Measurements from ENCODE around the gene OR2A5. TPM values are rescaled to one million over a fixed set of nuclear protein-coding genes. Genes with fewer than 3 reads are reported as not detected.

OR2A5 gene
- total and polyA plus RNA-seq, 2 of the 4 experiments (the other 2 are of a cell fraction): not detected

GRCh38 chr7:144022169-144022568 lies 26.6 kb upstream of the OR2A5 start:
- H3K4ac ChIP-seq (ENCODE audit: low read depth, low read length): no peak overlapping the region
- no peak overlapping the region for H2BK15ac ChIP-seq (ENCODE audit: low read depth, low read length)
- no peaks in the 10 kb centered on the region for H3K36me3 ChIP-seq (ENCODE audit: control insufficient read depth, insufficient read depth, low read length)
- in situ Hi-C loops (cut with MboI; ENCODE audit: low sequenced_read_pairs) (no loop called here), dilution Hi-C loops (cut with HindIII; ENCODE audit: low sequenced_read_pairs, unreplicated experiment) (no loop called here), intact Hi-C loops (cut with micrococcal nuclease) (no loop called here)
- H3K14ac ChIP-seq (replicated peaks; ENCODE audit: low read depth, low read length): no peak overlapping the region
- CTCF ChIA-PET: no interaction called here
- H2BK120ac ChIP-seq (ENCODE audit: low read depth, low read length): no peak overlapping the region
- no peak overlapping the region for H2AFZ ChIP-seq (replicated peaks; ENCODE audit: low read length, poor library complexity)
- H3K56ac ChIP-seq (ENCODE audit: extremely low read depth, insufficient read depth, low read length): no peak overlapping the region
- H4K20me1 ChIP-seq (ENCODE audit: insufficient read depth, low read length): no peaks in the 10 kb centered on the region
- no peak overlapping the region for H3K23ac ChIP-seq (ENCODE audit: low read depth, low read length)
- TF ChIP-seq, protein P1, sequence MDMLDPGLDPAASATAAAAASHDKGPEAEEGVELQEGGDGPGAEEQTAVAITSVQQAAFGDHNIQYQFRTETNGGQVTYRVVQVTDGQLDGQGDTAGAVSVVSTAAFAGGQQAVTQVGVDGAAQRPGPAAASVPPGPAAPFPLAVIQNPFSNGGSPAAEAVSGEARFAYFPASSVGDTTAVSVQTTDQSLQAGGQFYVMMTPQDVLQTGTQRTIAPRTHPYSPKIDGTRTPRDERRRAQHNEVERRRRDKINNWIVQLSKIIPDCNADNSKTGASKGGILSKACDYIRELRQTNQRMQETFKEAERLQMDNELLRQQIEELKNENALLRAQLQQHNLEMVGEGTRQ (IDR thresholded peaks at IDR 0.05; ENCODE audit: low read depth, low read length): no peak
- TF ChIP-seq MXI1 (IDR thresholded peaks at IDR 0.05; ENCODE audit: borderline replicate concordance, low read depth, low read length): no peak
- no peak for TF ChIP-seq POLR2A (IDR thresholded peaks at IDR 0.05; ENCODE audit: low read depth, low read length)
- no peak for TF ChIP-seq RFX5 (IDR thresholded peaks at IDR 0.05; ENCODE audit: low read depth, low read length)
- TF ChIP-seq CHD1 (IDR thresholded peaks at IDR 0.05; ENCODE audit: low read depth, low read length): no peak
- no peak for TF ChIP-seq RAD21 (IDR thresholded peaks at IDR 0.05; ENCODE audit: low read length)
- no peak for TF ChIP-seq FOS (IDR thresholded peaks at IDR 0.05; ENCODE audit: low read depth, low read length)
- TF ChIP-seq, protein P2, sequence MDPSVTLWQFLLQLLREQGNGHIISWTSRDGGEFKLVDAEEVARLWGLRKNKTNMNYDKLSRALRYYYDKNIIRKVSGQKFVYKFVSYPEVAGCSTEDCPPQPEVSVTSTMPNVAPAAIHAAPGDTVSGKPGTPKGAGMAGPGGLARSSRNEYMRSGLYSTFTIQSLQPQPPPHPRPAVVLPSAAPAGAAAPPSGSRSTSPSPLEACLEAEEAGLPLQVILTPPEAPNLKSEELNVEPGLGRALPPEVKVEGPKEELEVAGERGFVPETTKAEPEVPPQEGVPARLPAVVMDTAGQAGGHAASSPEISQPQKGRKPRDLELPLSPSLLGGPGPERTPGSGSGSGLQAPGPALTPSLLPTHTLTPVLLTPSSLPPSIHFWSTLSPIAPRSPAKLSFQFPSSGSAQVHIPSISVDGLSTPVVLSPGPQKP (IDR thresholded peaks at IDR 0.05; ENCODE audit: borderline replicate concordance, low read depth, low read length): no peak
- TF ChIP-seq CTCF (conservative IDR thresholded peaks at IDR 0.05; ENCODE audit: low read depth, low read length): no peak
- TF ChIP-seq BHLHE40 (IDR thresholded peaks at IDR 0.05; ENCODE audit: low read depth, low read length): no peak
- no peak for TF ChIP-seq RCOR1 (IDR thresholded peaks at IDR 0.05; ENCODE audit: insufficient replicate concordance, low read length)
- no peak for TF ChIP-seq MAZ (IDR thresholded peaks at IDR 0.05; ENCODE audit: borderline replicate concordance, low read depth, low read length)
- no peak for TF ChIP-seq MAFK (IDR thresholded peaks at IDR 0.05; ENCODE audit: low read depth, low read length)
- no peak for TF ChIP-seq CEBPB (IDR thresholded peaks at IDR 0.05; ENCODE audit: low read depth, low read length)
- no peak for TF ChIP-seq SMC3 (IDR thresholded peaks at IDR 0.05; ENCODE audit: low read depth, low read length)
- TF ChIP-seq NFE2L2 (IDR thresholded peaks at IDR 0.05; ENCODE audit: low read depth, low read length): no peak
- no peak overlapping the region for H3K9ac ChIP-seq (ENCODE audit: low read depth, low read length)
- H3K18ac ChIP-seq (ENCODE audit: low read depth, low read length): no peak overlapping the region
- no peak overlapping the region for H2AK9ac ChIP-seq (replicated peaks; ENCODE audit: low read depth, low read length, poor library complexity)
- H3K27me3 ChIP-seq (ENCODE audit: control insufficient read depth, insufficient read depth, low read length): peaks cover 2% of the 10 kb centered on the region
- no peak overlapping the region for H3K4me2 ChIP-seq (ENCODE audit: low read depth, low read length)
- H3K9me1 ChIP-seq (ENCODE audit: insufficient read depth, low read length): no peaks in the 10 kb centered on the region
- H4K8ac ChIP-seq (ENCODE audit: low read depth in 2 of 2, low read length in 2 of 2): no peak overlapping the region
- no TSS peak for BruUV-seq (replicated peaks)
- no peak overlapping the region for H4K91ac ChIP-seq (ENCODE audit: insufficient read depth, low read depth, low read length)
- H2AK5ac ChIP-seq (ENCODE audit: low read depth, low read length): no peak overlapping the region
- no peak overlapping the region for H2BK5ac ChIP-seq (ENCODE audit: low read depth, low read length, poor library complexity, severe bottlenecking)
- H3K4me1 ChIP-seq (ENCODE audit: control insufficient read depth, insufficient read depth, low read length): no peaks in the 10 kb centered on the region
- DNase-seq (no peak), ATAC-seq (ENCODE audit: low read depth) (no peak)
- no peaks in the 10 kb centered on the region for H3K79me1 ChIP-seq (ENCODE audit: low read depth in 1 of 2, low read length in 2 of 2)
- POLR2A ChIA-PET (ENCODE audit: unreplicated experiment): no interaction called here
- H3K4me3 ChIP-seq (ENCODE audit: insufficient read depth, low read depth, low read length): no peak overlapping the region
- H2BK20ac ChIP-seq (ENCODE audit: low read depth, low read length): no peak overlapping the region
- no peaks in the 10 kb centered on the region for H3K9me3 ChIP-seq (ENCODE audit: control insufficient read depth, insufficient read depth, low read length)
- H4K5ac ChIP-seq (ENCODE audit: low read depth, low read length): no peak overlapping the region
- H3K27ac ChIP-seq (ENCODE audit: insufficient read depth, low read length): no peak overlapping the region

Measured in IMR-90 (cell line).